ENCODE data around the gene CCDC185. TPM values are rescaled to one million over a fixed set of nuclear protein-coding genes. Genes with fewer than 3 reads are reported as not detected.

The CCDC185 gene
- total and polyA plus RNA-seq, 2 of the 13 experiments (the other 11 are each of a cell fraction or from before 2014, with no cell fraction given): not detected

GRCh38 chr1:223378754-223379153, 14.5 kb upstream of the CCDC185 start:
- Histone ChIP-seq H3K36me3 (replicated peaks in 1 of 2; ENCODE audit: control insufficient read depth in 1 of 2, insufficient read depth in 2 of 2, low read length in 2 of 2) (no peaks in the 10 kb centered on the region), H3K9me3 (ENCODE audit: low read length) (peaks cover 7% of the 10 kb centered on the region; the same call in 1 of the 2 replicates), H3K79me2 (ENCODE audit: insufficient read depth, low read length) (no peaks in the 10 kb centered on the region), H3K27me3 (ENCODE audit: control insufficient read depth in 1 of 2, insufficient read depth in 2 of 2, low read length in 2 of 2) (no peaks in the 10 kb centered on the region; a peak in 1 of 5 replicates), H3K4me1 (ENCODE audit: insufficient read depth, low read length) (no peaks in the 10 kb centered on the region), H3K27ac (ENCODE audit: extremely low read length, insufficient read depth, low read length) (no peak overlapping the region), H3K9ac (ENCODE audit: insufficient read depth, low read depth, low read length) (no peak overlapping the region), H3K4me3 (replicated peaks in 1 of 3; ENCODE audit: insufficient read depth in 1 of 3, low read depth in 2 of 3, low read length in 3 of 3) (no peak overlapping the region), H2AFZ (ENCODE audit: low read length) (no peak overlapping the region), H4K20me1 (ENCODE audit: insufficient read depth, low read length) (no peaks in the 10 kb centered on the region), H3K4me2 (ENCODE audit: low read depth, low read length) (no peak overlapping the region)
- no peak for ATAC-seq
- FAIRE-seq: no peak
- DNase-seq (ENCODE audit: low spot score): no peak
- TF ChIP-seq MAFK (conservative IDR thresholded peaks at IDR 0.05 in 1 of 2, IDR thresholded peaks at IDR 0.05 in 1 of 2; ENCODE audit: low read length in 2 of 2) (no peak), ZNF136 (CRISPR knock-in tag; IDR thresholded peaks at IDR 0.05; ENCODE audit: low read depth) (no peak), RFXAP (CRISPR knock-in tag; IDR thresholded peaks at IDR 0.05; ENCODE audit: borderline replicate concordance) (no peak), SMC3 (IDR thresholded peaks at IDR 0.05; ENCODE audit: low read length) (no peak)
- ChIA-PET CTCF (ENCODE audit: low intra/inter-chr PET ratio, low total read pairs) (no interaction called here), POLR2A (no interaction called here)
- BruUV-seq (replicated peaks): no TSS peak
- intact Hi-C loops (cut with micrococcal nuclease; ENCODE audit: unreplicated experiment): no loop called here
- in situ Hi-C loops (cut with HindIII; ENCODE audit: extremely low pct_ligation_motif_present, low pct_unique_long_range_greater_than_20kb): no loop called here

DNA sequence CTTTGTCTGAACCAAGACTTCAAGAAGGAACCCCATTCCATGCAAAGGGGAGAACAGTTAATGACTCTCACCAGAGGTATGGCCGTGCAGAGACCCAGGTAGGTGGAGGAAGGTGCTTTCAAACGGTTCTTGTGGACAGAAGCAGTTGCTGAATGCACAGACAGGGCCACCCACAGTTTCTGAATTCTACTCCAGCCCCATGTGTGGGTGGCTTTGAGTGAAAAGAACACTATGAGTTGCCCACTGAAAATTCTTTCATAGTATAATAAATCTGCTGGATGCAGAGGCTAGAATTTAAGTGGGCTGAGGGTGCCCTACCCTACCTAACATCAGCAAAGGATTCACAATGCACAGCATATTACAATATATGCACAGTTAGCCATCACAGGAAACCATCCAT, 7.2 kb upstream of the CCDC185 start:
- Histone ChIP-seq H3K4me3 (replicated peaks in 1 of 3; ENCODE audit: insufficient read depth in 1 of 3, low read depth in 2 of 3, low read length in 3 of 3) (no peak overlapping the region), H3K9me3 (ENCODE audit: low read length) (no peaks in the 10 kb centered on the region), H3K36me3 (replicated peaks in 1 of 2; ENCODE audit: control insufficient read depth in 1 of 2, insufficient read depth in 2 of 2, low read length in 2 of 2) (no peaks in the 10 kb centered on the region), H3K9ac (ENCODE audit: insufficient read depth, low read depth, low read length) (no peak overlapping the region), H2AFZ (ENCODE audit: low read length) (no peak overlapping the region), H3K4me1 (ENCODE audit: insufficient read depth, low read length) (no peaks in the 10 kb centered on the region), H3K79me2 (ENCODE audit: insufficient read depth, low read length) (no peaks in the 10 kb centered on the region), H3K27ac (ENCODE audit: extremely low read length, insufficient read depth, low read length) (no peak overlapping the region), H3K4me2 (ENCODE audit: low read depth, low read length) (no peak overlapping the region), H3K27me3 (ENCODE audit: control insufficient read depth in 1 of 2, insufficient read depth in 2 of 2, low read length in 2 of 2) (peaks cover 0 to 8% of the 10 kb centered on the region in 2 experiments; a peak in 2 of 5 replicates), H4K20me1 (ENCODE audit: insufficient read depth, low read length) (no peaks in the 10 kb centered on the region)
- BruUV-seq (replicated peaks): no TSS peak
- POLR2A ChIA-PET: no interaction called here
- TF ChIP-seq SMYD3 (CRISPR knock-in tag; IDR thresholded peaks at IDR 0.05) (no peak), FOXA3 (CRISPR knock-in tag; IDR thresholded peaks at IDR 0.05) (no peak), RFX1 (IDR thresholded peaks at IDR 0.05) (no peak), RFXAP (CRISPR knock-in tag; IDR thresholded peaks at IDR 0.05; ENCODE audit: borderline replicate concordance) (no peak), ZNF251 (CRISPR knock-in tag; IDR thresholded peaks at IDR 0.05) (no peak), NKX3-1 (CRISPR knock-in tag; IDR thresholded peaks at IDR 0.05) (no peak), SOX13 (IDR thresholded peaks at IDR 0.05) (no peak), SOX13 (CRISPR knock-in tag; conservative IDR thresholded peaks at IDR 0.05 in 1 of 2, IDR thresholded peaks at IDR 0.05 in 1 of 2) (no peak), ZNF629 (CRISPR knock-in tag; conservative IDR thresholded peaks at IDR 0.05) (no peak), MBNL3 (CRISPR knock-in tag; conservative IDR thresholded peaks at IDR 0.05) (no peak), ZNF784 (CRISPR knock-in tag; IDR thresholded peaks at IDR 0.05; ENCODE audit: borderline replicate concordance) (no peak), SOX6 (IDR thresholded peaks at IDR 0.05) (no peak), SOX6 (CRISPR knock-in tag; IDR thresholded peaks at IDR 0.05) (no peak)
- TF ChIP-seq, protein P1, sequence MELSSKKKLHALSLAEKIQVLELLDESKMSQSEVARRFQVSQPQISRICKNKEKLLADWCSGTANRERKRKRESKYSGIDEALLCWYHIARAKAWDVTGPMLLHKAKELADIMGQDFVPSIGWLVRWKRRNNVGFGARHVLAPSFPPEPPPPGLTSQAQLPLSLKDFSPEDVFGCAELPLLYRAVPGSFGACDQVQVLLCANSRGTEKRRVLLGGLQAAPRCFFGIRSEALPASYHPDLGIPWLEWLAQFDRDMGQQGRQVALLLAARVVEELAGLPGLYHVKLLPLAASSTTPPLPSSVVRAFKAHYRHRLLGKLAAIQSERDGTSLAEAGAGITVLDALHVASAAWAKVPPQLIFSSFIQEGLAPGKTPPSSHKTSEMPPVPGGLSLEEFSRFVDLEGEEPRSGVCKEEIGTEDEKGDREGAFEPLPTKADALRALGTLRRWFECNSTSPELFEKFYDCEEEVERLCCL (CRISPR knock-in tag; IDR thresholded peaks at IDR 0.05; ENCODE audit: borderline replicate concordance): no peak
- TF ChIP-seq, protein P2, sequence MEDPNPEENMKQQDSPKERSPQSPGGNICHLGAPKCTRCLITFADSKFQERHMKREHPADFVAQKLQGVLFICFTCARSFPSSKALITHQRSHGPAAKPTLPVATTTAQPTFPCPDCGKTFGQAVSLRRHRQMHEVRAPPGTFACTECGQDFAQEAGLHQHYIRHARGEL (CRISPR knock-in tag; IDR thresholded peaks at IDR 0.05): no peak
- no peak for FAIRE-seq
- DNase-seq (ENCODE audit: low spot score): no peak
- 0% methylated on average over 2 of the region's 2 CpGs for WGBS (ENCODE audit: low lambda C conversion rate)
- CTCF ChIA-PET (ENCODE audit: low intra/inter-chr PET ratio, low total read pairs): no interaction called here
- intact Hi-C loops (cut with micrococcal nuclease; ENCODE audit: unreplicated experiment) (no loop called here), in situ Hi-C loops (cut with HindIII; ENCODE audit: extremely low pct_ligation_motif_present, low pct_unique_long_range_greater_than_20kb) (no loop called here)
- no peak for ATAC-seq

Data from HepG2 (cell line).